ENCODE measurements around the gene RBCK1. TPM values are rescaled to one million over a fixed set of nuclear protein-coding genes. Genes with fewer than 3 reads are reported as not detected.
"Not testable (repeated sequence)": the region's sequence is repeated elsewhere in the genome, so short reads cannot be mapped to it uniquely, and the experiment has no call there.

The RBCK1 gene
- total RNA-seq, 2 experiments from 2014 or later, result 122 to 130 TPM

- intact Hi-C loops (cut with micrococcal nuclease), result no loop called here
- ChIA-PET CTCF (interaction anchor here (0.6 kb wide), 1 partner anchor 159 kb away, joined by 3 read pairs; no protein-coding TSS in a partner anchor), POLR2A (no interaction called here)
- H3K4me3 Mint-ChIP-seq, result no peak overlapping the region
- peaks cover 9% of the 10 kb centered on the region for H3K4me1 Mint-ChIP-seq (ENCODE audit: low read depth)
- H3K27me3 Mint-ChIP-seq, result no peaks in the 10 kb centered on the region
- ATAC-seq (no peak), DNase-seq (no peak)
- no peaks in the 10 kb centered on the region for H3K9me3 Mint-ChIP-seq
- no peak overlapping the region for H3K27ac Mint-ChIP-seq
- no peak for TF ChIP-seq CTCF (IDR thresholded peaks at IDR 0.05)
- peaks cover 62% of the 10 kb centered on the region for H3K36me3 Mint-ChIP-seq (ENCODE audit: low read depth)
These were observed 20.6 kb upstream of the RBCK1 start for GRCh38 chr20:387520-387919.

GRCh38 chr20:388034-388994 lies 19.8 kb upstream of the RBCK1 start:
- Mint-ChIP-seq H3K4me1 (ENCODE audit: low read depth) (peaks cover 6% of the 10 kb centered on the region), H3K4me3 (no peak overlapping the region), H3K36me3 (ENCODE audit: low read depth) (peaks cover 62% of the 10 kb centered on the region), H3K9me3 (no peaks in the 10 kb centered on the region), H3K27ac (no peak overlapping the region), H3K27me3 (no peaks in the 10 kb centered on the region)
- ATAC-seq (no peak), DNase-seq (no peak)
- no peak for TF ChIP-seq CTCF (IDR thresholded peaks at IDR 0.05)
- CTCF ChIA-PET, result interaction anchor here (0.6 kb wide), 1 partner anchor 158 kb away, joined by 3 read pairs; no protein-coding TSS in a partner anchor
- intact Hi-C loops (cut with micrococcal nuclease), result no loop called here
- POLR2A ChIA-PET, result interaction anchor here (1.2 kb wide), 1 partner anchor 15 kb away, joined by 3 read pairs; no protein-coding TSS in a partner anchor

- DNase-seq, result no peak
- no peak overlapping the region for H3K4me3 Mint-ChIP-seq
- ATAC-seq, result no peak
- intact Hi-C loops (cut with micrococcal nuclease), result no loop called here
- CTCF ChIA-PET, result no interaction called here
- peaks cover 59% of the 10 kb centered on the region for H3K36me3 Mint-ChIP-seq (ENCODE audit: low read depth)
- no peak overlapping the region for H3K27ac Mint-ChIP-seq
- no peak for TF ChIP-seq CTCF (IDR thresholded peaks at IDR 0.05)
- POLR2A ChIA-PET, result interaction anchor here (1.2 to 2.1 kb wide), 3 partner anchors 10 to 18 kb away, joined by 3 to 8 read pairs (median 4); no protein-coding TSS in a partner anchor
- H3K9me3 Mint-ChIP-seq, result no peaks in the 10 kb centered on the region
- H3K4me1 Mint-ChIP-seq (ENCODE audit: low read depth), result no peaks in the 10 kb centered on the region
- H3K27me3 Mint-ChIP-seq, result no peaks in the 10 kb centered on the region
These were observed 18.9 kb upstream of the RBCK1 start for GRCh38 chr20:389220-389619.

GRCh38 chr20:391041-391711 lies 16.9 kb upstream of the RBCK1 start:
- POLR2A ChIA-PET, result interaction anchor here (1.0 to 2.1 kb wide), 3 partner anchors 9 to 16 kb away, joined by 3 to 8 read pairs (median 4); no protein-coding TSS in a partner anchor

GRCh38 chr20:393296-393695 lies 14.8 kb upstream of the RBCK1 start:
- intact Hi-C loops (cut with micrococcal nuclease); DNase-seq; H3K27me3 Mint-ChIP-seq; ATAC-seq; H3K4me3 Mint-ChIP-seq; H3K4me1 Mint-ChIP-seq (ENCODE audit: low read depth); H3K9me3 Mint-ChIP-seq: not testable (repeated sequence)
- Mint-ChIP-seq H3K36me3 (ENCODE audit: low read depth) (peaks cover 58% of the 10 kb centered on the region), H3K27ac (peak overlapping the region; percentile 4)
- CTCF ChIA-PET, result interaction anchor here (0.8 to 1.5 kb wide), 2 partner anchors 10 to 259 kb away, joined by 3 read pairs; no protein-coding TSS in a partner anchor
- POLR2A ChIA-PET, result interaction anchor here (1.6 kb wide), 1 partner anchor 11 kb away, joined by 5 read pairs; no protein-coding TSS in a partner anchor

More at GRCh38 chr20:391041-391711, 16.9 kb upstream of the RBCK1 start:
- H3K36me3 Mint-ChIP-seq (ENCODE audit: low read depth), result peaks cover 59% of the 10 kb centered on the region
- H3K4me3 Mint-ChIP-seq, result no peak overlapping the region
- intact Hi-C loops (cut with micrococcal nuclease), result no loop called here
- no peak for TF ChIP-seq CTCF (IDR thresholded peaks at IDR 0.05)
- CTCF ChIA-PET, result interaction anchor here (1.2 to 1.3 kb wide), 2 partner anchors 8 to 10 kb away, joined by 3 read pairs; no protein-coding TSS in a partner anchor
- H3K9me3 Mint-ChIP-seq, result no peaks in the 10 kb centered on the region
- H3K27ac Mint-ChIP-seq, result no peak overlapping the region
- DNase-seq (no peak), ATAC-seq (no peak)
- no peaks in the 10 kb centered on the region for H3K27me3 Mint-ChIP-seq
- no peaks in the 10 kb centered on the region for H3K4me1 Mint-ChIP-seq (ENCODE audit: low read depth)

Data from activated CD8-positive, alpha-beta T cell treated with anti-CD3 and anti-CD28 coated beads for 36 hours (primary cell).